Left cardiac atrium (tissue), 4 donors: ENCODE data around the gene STUM. TPM values are rescaled to one million over a fixed set of nuclear protein-coding genes. Genes with fewer than 3 reads are reported as not detected.

Experiments used
- ATAC-seq, 2 donors: fragments of 200-7000 bp; cut with Tn5 transposase; one replicate each; pipeline ENCODE4 v1.9.1; 2020; ENCODE audit warnings: mild to moderate bottlenecking in 2 of 2, moderate library complexity in 2 of 2
- DNase-seq: peaks from one replicate; pipeline ENCODE4 v3.0.0-alpha.2; 2020
- intact Hi-C, 2 donors: fragments of 100-400 bp; cut with DNase I; formaldehyde crosslinking; loops; one replicate each; pipeline versions ENCODE4 v1.14.1 to v1.15.1; 2022 to 2023
- total RNA-seq, 2 donors: library from RNA; stranded (reverse); fragmentation: NEBNext Ultra II Directional; extraction: Animal tissue kit (Norgen Biotek cat#: 25700); gene quantifications; one replicate each; pipeline ENCODE4 v1.2.1, GENCODE V29; 2021
- donor health status: DM: no; HTN: yes; CAD: no.
- donor health status: DM: no; HTN: yes; CAD: no; lungs with severe emphysema.
- donor health status: DM: yes; HTN: yes; CAD: no.
- donor health status: Dilated cardiomyopathy.

Gene STUM
- total RNA-seq, 2 donors from 2014 or later = 0.42 to 1.5 TPM

- DNase-seq (no peak), ATAC-seq (no peak)
- intact Hi-C loops = loop anchor here in 1 of 2 donors (10.0 kb wide), 1 partner anchor 81 kb away; the partner anchor contains the start of gene ITPKB
Observed at GRCh38 chr1:226653311-226653921, 104.9 kb downstream of the STUM start.

GRCh38 chr1:226654046-226654667 lies 105.6 kb downstream of the STUM start:
- no peak for DNase-seq
- intact Hi-C loops = loop anchor here in 1 of 2 donors (10.0 kb wide), 1 partner anchor 81 kb away; the partner anchor contains the start of gene ITPKB
- ATAC-seq = no peak

GRCh38 chr1:226654668-226655055 lies 106.1 kb downstream of the STUM start:
- no peak for DNase-seq
- intact Hi-C loops = loop anchor here in 1 of 2 donors (10.0 kb wide), 1 partner anchor 80 kb away; the partner anchor contains the start of gene ITPKB
- ATAC-seq = no peak

- intact Hi-C loops = loop anchor here in 1 of 2 donors (10.0 kb wide), 1 partner anchor 79 kb away; the partner anchor contains the start of gene ITPKB
- ATAC-seq (no peak), DNase-seq (no peak)
Observed at GRCh38 chr1:226655251-226656163, 106.9 kb downstream of the STUM start.

- no peak for ATAC-seq
- intact Hi-C loops = loop anchor here in 1 of 2 donors (10.0 kb wide), 1 partner anchor 79 kb away; the partner anchor contains the start of gene ITPKB
- no peak for DNase-seq
Observed at GRCh38 chr1:226656201-226656600, 107.6 kb downstream of the STUM start.

- intact Hi-C loops = loop anchor here in 1 of 2 donors (10.0 kb wide), 1 partner anchor 78 kb away; the partner anchor contains the start of gene ITPKB
- ATAC-seq = peak in 1 of 2 donors; percentile 34
- no peak for DNase-seq
Observed at GRCh38 chr1:226656601-226657277, 108.2 kb downstream of the STUM start.

GRCh38 chr1:226657895-226658545 lies 109.5 kb downstream of the STUM start:
- DNase-seq (no peak), ATAC-seq (no peak)
- intact Hi-C loops = loop anchor here in 1 of 2 donors (10.0 kb wide), 1 partner anchor 77 kb away; the partner anchor contains the start of gene ITPKB

- ATAC-seq (no peak), DNase-seq (peak; percentile 10)
- intact Hi-C loops = loop anchor here in 1 of 2 donors (10.0 kb wide), 1 partner anchor 76 kb away; the partner anchor contains the start of gene ITPKB
Observed at GRCh38 chr1:226658546-226659125, 110.1 kb downstream of the STUM start.

Other genes starting within 250 kb of the STUM start
- gene LIN9, start 239.6 kb upstream of the STUM start, total RNA-seq = 1 to 10 TPM; 2.9 to 4.1 TPM
- gene PARP1, start 140.7 kb upstream of the STUM start, total RNA-seq = 10 to 100 TPM; 52.9 to 61.1 TPM
- 10 to 100 TPM; 13.8 to 18.3 TPM for gene ITPKB, start 190.5 kb downstream of the STUM start, total RNA-seq